DOHH2 (cell line): ENCODE results near the gene ZNF74.

Experiments used
- H3F3A ChIP-seq: fragments of 200-600 bp; sonication (generic), shearing (Covaris generic); 2 replicates; pipeline ENCODE4 v1.6.0; 2016; ENCODE audit warnings: antibody characterized with exemption, mild to moderate bottlenecking; ENCODE audit not compliant: control insufficient read depth, insufficient read depth
- H3K27ac ChIP-seq: fragments of 200-600 bp; sonication (generic); 2 replicates; pipeline ENCODE4 v1.5.1; 2014; ENCODE audit warnings: low read depth, mild to moderate bottlenecking, low read length, moderate library complexity
- H3K27me3 ChIP-seq: fragments of 200-600 bp; sonication (generic); 2 replicates; pipeline ENCODE4 v1.6.1; 2014; ENCODE audit warnings: mild to moderate bottlenecking, low read length, mixed read lengths; ENCODE audit not compliant: control insufficient read depth
- H3K36me3 ChIP-seq: fragments of 200-600 bp; sonication (generic); 2 replicates; pipeline ENCODE4 v1.6.1; 2014; ENCODE audit warnings: mild to moderate bottlenecking, low read length, moderate library complexity, mixed read lengths; ENCODE audit not compliant: control insufficient read depth
- H3K4me1 ChIP-seq: fragments of 200-600 bp; sonication (generic); 2 replicates; pipeline ENCODE4 v1.6.1; 2014; ENCODE audit warnings: mild to moderate bottlenecking, low read length, mixed read lengths; ENCODE audit not compliant: control insufficient read depth
- H3K4me2 ChIP-seq: fragments of 200-600 bp; sonication (generic); 2 replicates; pipeline ENCODE4 v1.6.0; 2014; ENCODE audit warnings: mild to moderate bottlenecking, low read length, moderate library complexity
- H3K4me3 ChIP-seq: fragments of 200-600 bp; sonication (generic); 2 replicates; pipeline ENCODE4 v1.5.1; 2014; ENCODE audit warnings: mild to moderate bottlenecking, low read length, mixed read lengths
- H3K79me2 ChIP-seq: fragments of 200-600 bp; sonication (generic); 2 replicates; pipeline ENCODE4 v1.6.1; 2014; ENCODE audit warnings: mild to moderate bottlenecking, low read length, mixed read lengths; ENCODE audit not compliant: control insufficient read depth
- H3K9me2 ChIP-seq: fragments of 200-600 bp; sonication (generic); replicated peaks from 2 replicates; pipeline ENCODE4 v1.6.1; 2014; ENCODE audit warnings: mild to moderate bottlenecking, low read length, mixed read lengths; ENCODE audit not compliant: control insufficient read depth
- H3K9me3 ChIP-seq: fragments of 200-600 bp; sonication (generic); 2 replicates; pipeline ENCODE4 v1.6.1; 2014; ENCODE audit warnings: antibody characterized with exemption, low read length, mixed read lengths; ENCODE audit not compliant: control insufficient read depth, insufficient read depth
- H4K20me1 ChIP-seq: fragments of 200-600 bp; sonication (generic); 2 replicates; pipeline ENCODE4 v1.6.0; 2014; ENCODE audit warnings: low read depth, mild to moderate bottlenecking, antibody characterized with exemption, low read length, moderate library complexity; ENCODE audit not compliant: control insufficient read depth, insufficient read depth
- EZH2phosphoT487 ChIP-seq: fragments of 200-600 bp; sonication (generic); IDR thresholded peaks from 2 replicates; pipeline ENCODE4 v1.6.1; 2017; ENCODE audit warnings: borderline replicate concordance, mild to moderate bottlenecking, antibody characterized with exemption, low read length, moderate library complexity, mixed read lengths
- TF ChIP-seq, protein P1 (sequence below): fragments of 200-600 bp; sonication (generic); IDR thresholded peaks from one replicate; pipeline ENCODE4 v1.5.1; 2014; ENCODE audit warnings: antibody characterized with exemption, mild to moderate bottlenecking, low read depth, low read length; ENCODE audit not compliant: poor library complexity, severe bottlenecking

Gene ZNF74

GRCh38 chr22:20423906-20424551, 30.1 kb downstream of the ZNF74 start:
- H3K4me3 ChIP-seq: no peak overlapping the region
- no peaks in the 10 kb centered on the region for H3K4me1 ChIP-seq
- no peaks in the 10 kb centered on the region for H3K79me2 ChIP-seq
- TF ChIP-seq EZH2phosphoT487: no peak
- TF ChIP-seq, protein P1, sequence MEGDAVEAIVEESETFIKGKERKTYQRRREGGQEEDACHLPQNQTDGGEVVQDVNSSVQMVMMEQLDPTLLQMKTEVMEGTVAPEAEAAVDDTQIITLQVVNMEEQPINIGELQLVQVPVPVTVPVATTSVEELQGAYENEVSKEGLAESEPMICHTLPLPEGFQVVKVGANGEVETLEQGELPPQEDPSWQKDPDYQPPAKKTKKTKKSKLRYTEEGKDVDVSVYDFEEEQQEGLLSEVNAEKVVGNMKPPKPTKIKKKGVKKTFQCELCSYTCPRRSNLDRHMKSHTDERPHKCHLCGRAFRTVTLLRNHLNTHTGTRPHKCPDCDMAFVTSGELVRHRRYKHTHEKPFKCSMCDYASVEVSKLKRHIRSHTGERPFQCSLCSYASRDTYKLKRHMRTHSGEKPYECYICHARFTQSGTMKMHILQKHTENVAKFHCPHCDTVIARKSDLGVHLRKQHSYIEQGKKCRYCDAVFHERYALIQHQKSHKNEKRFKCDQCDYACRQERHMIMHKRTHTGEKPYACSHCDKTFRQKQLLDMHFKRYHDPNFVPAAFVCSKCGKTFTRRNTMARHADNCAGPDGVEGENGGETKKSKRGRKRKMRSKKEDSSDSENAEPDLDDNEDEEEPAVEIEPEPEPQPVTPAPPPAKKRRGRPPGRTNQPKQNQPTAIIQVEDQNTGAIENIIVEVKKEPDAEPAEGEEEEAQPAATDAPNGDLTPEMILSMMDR: no peak
- H3K4me2 ChIP-seq: no peak overlapping the region
- no peaks in the 10 kb centered on the region for H4K20me1 ChIP-seq
- H3K36me3 ChIP-seq: no peaks in the 10 kb centered on the region
- no peaks in the 10 kb centered on the region for H3K9me3 ChIP-seq
- no peaks in the 10 kb centered on the region for H3K9me2 ChIP-seq
- 0 out of 2 replicates have a peak, but pooled peaks cover 4% of the 10 kb centered on the region for H3K27me3 ChIP-seq
- H3F3A ChIP-seq: no peaks in the 10 kb centered on the region
- no peak overlapping the region for H3K27ac ChIP-seq

GRCh38 chr22:20424568-20424931, 30.6 kb downstream of the ZNF74 start:
- Histone ChIP-seq H3K27ac (no peak overlapping the region), H3K36me3 (no peaks in the 10 kb centered on the region), H3K9me3 (no peaks in the 10 kb centered on the region), H3K4me1 (no peaks in the 10 kb centered on the region; the same call in 1 of the 2 replicates), H3K9me2 (no peaks in the 10 kb centered on the region), H3K4me2 (no peak overlapping the region), H3K79me2 (no peaks in the 10 kb centered on the region), H3K4me3 (no peak overlapping the region), H3F3A (no peaks in the 10 kb centered on the region), H3K27me3 (peaks cover 5% of the 10 kb centered on the region), H4K20me1 (no peaks in the 10 kb centered on the region)
- TF ChIP-seq, protein P1: no peak
- TF ChIP-seq EZH2phosphoT487: no peak

DNA sequence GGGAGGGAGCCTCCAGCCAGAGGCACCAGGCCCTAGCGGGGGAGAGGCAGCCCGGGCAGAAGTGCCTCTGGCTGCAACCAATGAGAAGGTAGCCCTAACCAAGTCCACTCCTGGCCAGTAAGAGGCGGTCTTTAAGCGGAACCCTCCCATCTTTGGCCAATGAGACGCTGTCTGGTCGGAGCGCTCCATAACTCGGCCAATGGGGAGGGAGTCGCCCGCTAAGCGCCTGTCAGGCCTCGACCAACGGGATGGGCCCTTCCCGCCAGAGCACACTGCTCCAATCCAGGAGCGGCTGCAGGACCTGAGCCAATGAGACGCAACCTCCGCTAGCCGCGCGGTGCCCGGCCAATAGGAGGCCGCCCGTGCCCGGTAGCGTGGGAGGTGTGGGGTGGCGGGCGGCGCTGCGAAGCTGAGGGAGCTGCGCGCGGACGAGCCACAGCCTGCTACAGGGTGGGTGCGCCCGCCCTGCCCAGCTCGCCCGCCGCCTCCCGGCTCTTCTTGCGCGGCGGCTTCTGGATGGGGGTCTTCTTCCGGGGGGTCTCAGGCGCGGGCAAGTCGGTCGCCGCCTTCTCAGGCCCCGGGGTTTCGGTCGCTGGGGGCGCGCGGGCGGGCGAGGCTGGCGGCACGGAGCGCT, 31.1 kb downstream of the ZNF74 start:
- no peaks in the 10 kb centered on the region for H3K36me3 ChIP-seq
- no peaks in the 10 kb centered on the region for H4K20me1 ChIP-seq
- H3K79me2 ChIP-seq: no peaks in the 10 kb centered on the region
- H3K27ac ChIP-seq: no peak overlapping the region
- H3K4me3 ChIP-seq: no peak overlapping the region
- H3K9me3 ChIP-seq: no peaks in the 10 kb centered on the region
- peaks cover 9% of the 10 kb centered on the region for H3K27me3 ChIP-seq
- H3K4me1 ChIP-seq: no peaks in the 10 kb centered on the region; the same call in 1 of the 2 replicates
- no peaks in the 10 kb centered on the region for H3F3A ChIP-seq
- H3K4me2 ChIP-seq: no peak overlapping the region
- no peaks in the 10 kb centered on the region for H3K9me2 ChIP-seq
- no peak for TF ChIP-seq EZH2phosphoT487
- TF ChIP-seq, protein P1: no peak
